NK-92 (cell line): ENCODE measurements around the gene P4HA2.

ENCODE experiments used
- DNase-seq: peaks from one replicate; lab custom pipeline; 2025; ENCODE audit not compliant: unreplicated experiment; lab: John Stamatoyannopoulos, UW

Gene P4HA2

GRCh38 chr5:132227485-132228240 lies at the start of gene P4HA2:
P4HA2 (minus strand) TSS chr5:132227853; CDS start chr5:132218626, 9,227 bp downstream.
- DNase-seq, result no peak

GRCh38 chr5:132277256-132277655 lies 49.6 kb upstream of the P4HA2 start:
- DNase-seq, result no peak

DNA sequence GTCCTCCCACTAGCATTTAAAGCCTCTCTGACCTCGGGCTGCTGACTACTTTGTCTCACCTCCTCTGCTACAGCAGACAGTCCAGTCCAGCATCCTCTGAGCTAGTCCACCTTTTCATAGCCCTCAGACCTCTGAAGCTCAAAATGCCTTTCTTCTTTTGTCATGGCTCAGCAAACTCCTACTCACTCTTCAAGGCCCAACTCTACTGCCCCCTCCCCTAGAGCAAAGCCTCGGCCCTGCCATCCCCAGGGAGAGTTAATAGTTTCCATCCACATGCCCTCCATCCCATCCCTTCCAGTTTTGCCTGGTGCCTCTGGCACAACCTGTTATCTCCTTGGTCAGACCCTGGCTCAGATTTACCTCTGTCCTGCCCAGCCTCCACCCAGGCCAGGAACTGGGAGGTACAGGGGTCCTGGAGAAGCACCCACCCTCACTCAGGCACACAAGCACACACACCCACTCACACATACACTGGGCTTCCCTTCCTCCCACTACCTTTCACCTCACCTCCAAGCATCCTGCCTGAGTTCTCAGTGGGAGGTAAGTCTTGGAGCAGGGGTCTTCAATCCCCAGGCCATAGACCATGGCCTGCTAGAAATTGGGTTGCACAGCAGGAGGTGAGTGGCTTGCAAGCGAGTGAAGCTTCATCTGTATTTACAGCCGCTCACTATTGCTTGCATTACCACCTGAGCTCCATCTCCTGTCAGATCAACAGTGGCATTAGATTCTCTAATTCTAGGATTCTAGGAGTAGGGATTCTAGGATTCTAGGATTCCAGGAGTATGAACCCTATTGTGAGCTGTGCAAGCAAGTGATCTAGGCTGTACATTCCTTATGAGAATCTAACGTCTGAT lies 47.9 kb upstream of the P4HA2 start:
- no peak for DNase-seq

DNA sequence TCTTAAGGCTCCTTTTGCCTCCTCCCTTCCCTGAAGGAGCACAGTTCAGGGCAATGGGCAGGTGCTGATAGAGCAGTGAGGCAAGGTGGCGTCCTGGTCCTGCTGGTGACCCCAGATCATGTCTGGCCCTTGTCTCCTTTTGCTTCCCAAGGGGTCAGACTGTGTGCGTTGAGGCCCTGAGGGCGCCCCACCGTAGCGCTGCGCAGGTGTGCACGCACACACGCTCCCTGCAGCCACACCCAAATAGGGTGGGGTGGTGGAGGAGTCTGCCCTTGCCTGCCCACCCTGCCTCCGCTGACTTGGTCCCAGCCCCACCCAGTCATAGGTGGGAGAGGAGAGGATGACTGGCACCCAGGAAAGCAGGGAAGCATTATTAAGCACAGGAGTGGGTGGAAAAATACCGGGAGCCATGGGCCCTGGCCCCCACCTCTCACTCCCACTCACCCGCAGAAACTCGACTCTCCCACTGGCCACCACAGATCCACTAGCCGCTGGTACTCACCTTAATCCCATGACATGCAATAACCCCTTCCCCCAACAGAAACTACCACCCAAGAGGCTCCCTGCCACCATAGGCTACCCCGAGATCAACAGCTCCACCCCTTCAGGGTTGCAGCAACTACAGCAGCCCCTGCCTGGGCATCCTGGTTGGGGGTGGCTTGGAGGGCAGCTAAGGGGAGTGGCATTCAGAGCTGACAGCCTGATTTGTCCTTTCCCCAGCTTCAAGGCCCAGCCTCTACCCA lies 46.6 kb upstream of the P4HA2 start:
- no peak for DNase-seq

GRCh38 chr5:132273631-132274030 lies 46.0 kb upstream of the P4HA2 start:
- DNase-seq, result no peak

GRCh38 chr5:132272311-132273210 lies 44.9 kb upstream of the P4HA2 start:
- no peak for DNase-seq

GRCh38 chr5:132271251-132272246 lies 43.9 kb upstream of the P4HA2 start:
- DNase-seq, result no peak

- DNase-seq, result no peak
These were observed 43.1 kb upstream of the P4HA2 start for GRCh38 chr5:132270706-132271105.

DNA sequence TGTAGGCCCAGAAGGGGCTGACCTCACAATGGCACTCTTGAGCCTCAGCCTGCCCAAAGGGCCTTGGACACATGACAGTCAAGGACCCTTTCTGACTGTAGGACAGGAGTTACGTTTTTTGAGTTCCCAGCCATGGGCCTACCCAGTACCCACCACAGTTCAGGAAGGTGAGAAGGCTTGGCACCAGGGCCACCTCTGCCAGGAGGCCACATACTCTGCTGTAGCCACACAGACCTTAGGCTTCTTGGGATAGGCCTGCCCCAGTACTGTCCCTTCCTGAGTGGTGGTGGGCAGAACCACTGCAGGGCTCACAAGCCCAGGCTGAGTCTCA lies 42.6 kb upstream of the P4HA2 start:
- no peak for DNase-seq

- no peak for DNase-seq
These were observed 42.1 kb upstream of the P4HA2 start for GRCh38 chr5:132269635-132270334.

- no peak for DNase-seq
These were observed 41.3 kb upstream of the P4HA2 start for GRCh38 chr5:132268769-132269551.

GRCh38 chr5:132267931-132268768 lies 40.5 kb upstream of the P4HA2 start:
- DNase-seq, result no peak

DNA sequence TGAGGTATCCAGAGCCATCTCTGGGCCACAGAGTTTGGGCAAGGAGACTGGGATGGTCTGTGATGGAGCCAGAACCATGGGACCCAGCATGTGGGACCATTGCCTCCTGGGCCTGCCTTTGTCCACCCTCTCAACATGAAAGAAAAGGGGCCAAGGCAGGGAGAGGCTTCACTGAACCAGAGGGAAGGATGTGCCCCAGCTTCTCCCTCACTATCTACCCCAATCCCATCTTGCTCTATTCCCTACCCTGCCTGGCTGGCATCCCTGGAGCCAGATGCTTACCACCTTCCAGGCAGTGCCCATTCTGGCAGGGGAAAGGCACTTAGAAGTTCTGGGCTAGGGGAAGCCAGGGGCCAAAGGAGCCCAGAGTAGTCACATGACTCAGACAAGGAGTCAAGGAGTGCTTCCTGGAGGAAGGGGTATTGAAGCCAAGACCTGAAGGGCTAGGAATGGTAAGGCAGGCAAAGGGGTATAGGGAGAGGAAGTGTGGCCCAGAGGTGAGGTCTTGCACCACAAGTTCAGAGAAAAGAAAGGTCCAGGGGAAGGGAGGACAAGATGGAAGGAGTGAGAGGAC lies 39.6 kb upstream of the P4HA2 start:
- DNase-seq, result no peak

DNA sequence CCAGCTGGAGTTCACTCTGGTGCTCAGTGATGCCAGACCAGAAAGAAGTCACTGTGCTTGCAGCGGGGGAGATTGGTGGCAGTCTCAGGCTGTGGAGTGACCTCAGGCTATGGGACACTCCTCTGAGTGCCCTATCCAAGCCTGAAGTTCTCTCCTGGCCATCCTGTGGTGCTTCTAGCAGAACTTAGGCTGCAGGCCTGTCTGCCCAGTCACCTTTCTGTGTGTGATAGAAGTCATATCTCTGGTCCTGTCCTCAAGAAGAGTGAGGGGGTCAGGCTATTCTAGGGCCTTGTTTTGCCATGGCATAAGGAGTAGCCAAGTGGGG lies 39.1 kb upstream of the P4HA2 start:
- DNase-seq, result no peak

- DNase-seq, result no peak
These were observed 38.6 kb upstream of the P4HA2 start for GRCh38 chr5:132266031-132266835.

DNA sequence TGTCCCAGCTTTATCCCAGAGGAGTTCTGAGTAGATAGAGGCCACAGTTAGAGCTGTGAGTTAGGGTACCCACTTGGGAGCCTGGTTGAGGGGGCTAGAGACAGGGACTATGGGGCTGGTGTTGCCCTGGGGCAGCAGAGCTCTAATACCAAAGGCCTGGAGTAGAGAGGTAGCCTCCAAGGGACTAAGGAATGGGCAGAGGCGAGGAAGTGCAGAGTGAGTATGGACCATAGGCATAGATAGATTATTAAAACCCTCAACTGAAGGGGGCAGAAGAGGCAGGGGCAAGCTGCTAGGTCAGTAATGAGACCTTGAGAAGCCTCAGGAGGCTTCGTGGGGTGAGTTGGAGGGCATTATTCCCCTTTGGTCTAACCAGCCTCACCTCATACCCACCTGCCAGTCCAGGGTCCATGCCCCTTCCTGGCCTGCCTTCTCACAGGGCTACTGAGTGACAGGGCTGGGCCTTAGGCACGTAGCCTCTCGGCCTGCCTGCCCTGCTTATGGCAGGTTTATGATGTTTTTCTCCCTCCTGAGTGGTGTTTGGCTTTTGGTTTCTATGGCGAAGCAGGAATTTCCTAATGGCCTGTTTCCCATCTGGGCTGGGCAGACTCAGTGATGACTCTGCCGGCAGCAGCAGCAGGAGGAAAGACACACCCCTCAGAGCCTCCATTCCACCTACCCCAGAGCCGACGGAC lies 37.8 kb upstream of the P4HA2 start:
- no peak for DNase-seq
